Stomach smooth muscle (tissue), 2 donors: Measurements from ENCODE around the gene MAML2.

Experiments
- H3K27ac ChIP-seq: one replicate; pipeline ENCODE4 v1.7.0; 2013; ENCODE audit warnings: mild to moderate bottlenecking, low read length, inconsistent platforms
- H3K27me3 ChIP-seq, 2 donors: one replicate each; pipeline ENCODE4 v1.7.0; 2013; ENCODE audit warnings: low read length in 2 of 2; ENCODE audit not compliant: insufficient read depth in 2 of 2, control insufficient read depth in 1 of 2
- H3K36me3 ChIP-seq, 2 donors: one replicate each; pipeline ENCODE4 v1.7.0; 2013; ENCODE audit warnings: low read length in 2 of 2; ENCODE audit not compliant: control insufficient read depth in 2 of 2, insufficient read depth in 2 of 2
- H3K4me1 ChIP-seq: one replicate; pipeline ENCODE4 v1.7.0; 2013; ENCODE audit warnings: low read length; ENCODE audit not compliant: control insufficient read depth, insufficient read depth
- H3K4me3 ChIP-seq, 2 donors: one replicate each; pipeline ENCODE4 v1.7.0; 2013; ENCODE audit warnings: low read length in 2 of 2
- H3K9ac ChIP-seq, 2 donors: one replicate each; pipeline ENCODE4 v1.7.0; 2013; ENCODE audit warnings: low read length in 2 of 2, mild to moderate bottlenecking in 1 of 2
- H3K9me3 ChIP-seq, 2 donors: one replicate each; pipeline ENCODE4 v1.7.0; 2013; ENCODE audit warnings: low read length in 2 of 2; ENCODE audit not compliant: control insufficient read depth in 2 of 2
- donor health status: healthy.
- donor health status: Pancreatic carcinoma.

Gene MAML2

GRCh38 chr11:96084610-96085318 lies 258.2 kb downstream of the MAML2 start:
- Histone ChIP-seq H3K27ac (no peak overlapping the region), H3K9me3 (no peaks in the 10 kb centered on the region), H3K9ac (no peak overlapping the region), H3K36me3 (no peaks in the 10 kb centered on the region), H3K4me3 (no peak overlapping the region), H3K27me3 (no peaks in the 10 kb centered on the region), H3K4me1 (no peaks in the 10 kb centered on the region)

GRCh38 chr11:96082936-96083335 lies 260.1 kb downstream of the MAML2 start:
- Histone ChIP-seq H3K27me3 (no peaks in the 10 kb centered on the region), H3K4me1 (no peaks in the 10 kb centered on the region), H3K4me3 (no peak overlapping the region), H3K27ac (no peak overlapping the region), H3K9ac (no peak overlapping the region), H3K36me3 (no peaks in the 10 kb centered on the region), H3K9me3 (no peaks in the 10 kb centered on the region)

- Histone ChIP-seq H3K9ac (no peak overlapping the region), H3K9me3 (no peaks in the 10 kb centered on the region), H3K4me1 (no peaks in the 10 kb centered on the region), H3K4me3 (no peak overlapping the region), H3K27me3 (no peaks in the 10 kb centered on the region), H3K36me3 (no peaks in the 10 kb centered on the region), H3K27ac (no peak overlapping the region)
Measured at GRCh38 chr11:96082002-96082899, 260.7 kb downstream of the MAML2 start.

GRCh38 chr11:96081561-96081960 lies 261.4 kb downstream of the MAML2 start:
- Histone ChIP-seq H3K36me3 (no peaks in the 10 kb centered on the region), H3K4me1 (no peaks in the 10 kb centered on the region), H3K27ac (no peak overlapping the region), H3K4me3 (no peak overlapping the region), H3K27me3 (no peaks in the 10 kb centered on the region), H3K9ac (no peak overlapping the region), H3K9me3 (no peaks in the 10 kb centered on the region)

- no peaks in the 10 kb centered on the region for H3K27me3 ChIP-seq
- H3K27ac ChIP-seq = no peak overlapping the region
- no peak overlapping the region for H3K4me3 ChIP-seq
- H3K9ac ChIP-seq = no peak overlapping the region
- no peaks in the 10 kb centered on the region for H3K4me1 ChIP-seq
- no peaks in the 10 kb centered on the region for H3K9me3 ChIP-seq
- no peaks in the 10 kb centered on the region for H3K36me3 ChIP-seq
Measured at GRCh38 chr11:96079691-96080090, 263.3 kb downstream of the MAML2 start.

- no peak overlapping the region for H3K27ac ChIP-seq
- H3K4me3 ChIP-seq = no peak overlapping the region
- no peak overlapping the region for H3K9ac ChIP-seq
- H3K9me3 ChIP-seq = no peaks in the 10 kb centered on the region
- H3K4me1 ChIP-seq = no peaks in the 10 kb centered on the region
- no peaks in the 10 kb centered on the region for H3K36me3 ChIP-seq
- no peaks in the 10 kb centered on the region for H3K27me3 ChIP-seq
Measured at GRCh38 chr11:96075532-96075959, 267.4 kb downstream of the MAML2 start.

- no peak overlapping the region for H3K27ac ChIP-seq
- no peaks in the 10 kb centered on the region for H3K36me3 ChIP-seq
- no peak overlapping the region for H3K4me3 ChIP-seq
- no peaks in the 10 kb centered on the region for H3K4me1 ChIP-seq
- no peaks in the 10 kb centered on the region for H3K9me3 ChIP-seq
- no peak overlapping the region for H3K9ac ChIP-seq
- no peaks in the 10 kb centered on the region for H3K27me3 ChIP-seq
Measured at GRCh38 chr11:96074551-96075310, 268.3 kb downstream of the MAML2 start.

- no peaks in the 10 kb centered on the region for H3K27me3 ChIP-seq
- no peak overlapping the region for H3K4me3 ChIP-seq
- H3K4me1 ChIP-seq = no peaks in the 10 kb centered on the region
- no peak overlapping the region for H3K27ac ChIP-seq
- H3K36me3 ChIP-seq = no peaks in the 10 kb centered on the region
- H3K9ac ChIP-seq = no peak overlapping the region
- H3K9me3 ChIP-seq = no peaks in the 10 kb centered on the region
Measured at GRCh38 chr11:96073536-96073935, 269.5 kb downstream of the MAML2 start.

- Histone ChIP-seq H3K27ac (no peak overlapping the region), H3K4me3 (no peak overlapping the region), H3K9ac (no peak overlapping the region), H3K27me3 (no peaks in the 10 kb centered on the region), H3K4me1 (no peaks in the 10 kb centered on the region), H3K9me3 (no peaks in the 10 kb centered on the region), H3K36me3 (no peaks in the 10 kb centered on the region)
Measured at GRCh38 chr11:96072592-96072991, 270.4 kb downstream of the MAML2 start.

- H3K36me3 ChIP-seq = no peaks in the 10 kb centered on the region
- no peaks in the 10 kb centered on the region for H3K9me3 ChIP-seq
- no peaks in the 10 kb centered on the region for H3K4me1 ChIP-seq
Measured at GRCh38 chr11:96070453-96070852, 272.5 kb downstream of the MAML2 start.

More at GRCh38 chr11:96070453-96070852, 272.5 kb downstream of the MAML2 start:
- Histone ChIP-seq H3K27me3 (no peaks in the 10 kb centered on the region), H3K4me3 (no peak overlapping the region), H3K27ac (no peak overlapping the region), H3K9ac (no peak overlapping the region)
